Measurements from ENCODE around the gene EXOC1.

DNA sequence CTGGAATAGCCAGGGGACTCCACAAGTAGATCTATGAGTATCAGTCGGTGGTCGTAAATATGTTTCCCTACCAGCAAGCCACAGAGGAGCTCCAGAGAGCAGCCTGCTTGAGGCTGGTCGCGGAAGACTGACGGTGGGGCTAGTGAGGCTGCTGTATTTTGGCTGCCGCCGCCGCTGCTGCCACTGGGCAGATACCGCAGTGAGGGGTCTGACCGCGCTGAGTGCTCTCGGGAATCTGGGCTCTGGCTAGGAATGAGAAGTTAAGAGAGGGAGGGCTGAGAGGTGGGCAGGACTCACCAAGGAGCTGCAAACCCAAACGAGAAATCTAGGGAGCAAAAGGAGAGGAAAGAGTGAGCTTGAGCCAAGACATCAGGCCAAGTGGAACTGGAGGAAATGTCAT lies 33.8 kb upstream of the EXOC1 start, which contains the start of gene EXOC1L:
- TF ChIP-seq, protein P1, sequence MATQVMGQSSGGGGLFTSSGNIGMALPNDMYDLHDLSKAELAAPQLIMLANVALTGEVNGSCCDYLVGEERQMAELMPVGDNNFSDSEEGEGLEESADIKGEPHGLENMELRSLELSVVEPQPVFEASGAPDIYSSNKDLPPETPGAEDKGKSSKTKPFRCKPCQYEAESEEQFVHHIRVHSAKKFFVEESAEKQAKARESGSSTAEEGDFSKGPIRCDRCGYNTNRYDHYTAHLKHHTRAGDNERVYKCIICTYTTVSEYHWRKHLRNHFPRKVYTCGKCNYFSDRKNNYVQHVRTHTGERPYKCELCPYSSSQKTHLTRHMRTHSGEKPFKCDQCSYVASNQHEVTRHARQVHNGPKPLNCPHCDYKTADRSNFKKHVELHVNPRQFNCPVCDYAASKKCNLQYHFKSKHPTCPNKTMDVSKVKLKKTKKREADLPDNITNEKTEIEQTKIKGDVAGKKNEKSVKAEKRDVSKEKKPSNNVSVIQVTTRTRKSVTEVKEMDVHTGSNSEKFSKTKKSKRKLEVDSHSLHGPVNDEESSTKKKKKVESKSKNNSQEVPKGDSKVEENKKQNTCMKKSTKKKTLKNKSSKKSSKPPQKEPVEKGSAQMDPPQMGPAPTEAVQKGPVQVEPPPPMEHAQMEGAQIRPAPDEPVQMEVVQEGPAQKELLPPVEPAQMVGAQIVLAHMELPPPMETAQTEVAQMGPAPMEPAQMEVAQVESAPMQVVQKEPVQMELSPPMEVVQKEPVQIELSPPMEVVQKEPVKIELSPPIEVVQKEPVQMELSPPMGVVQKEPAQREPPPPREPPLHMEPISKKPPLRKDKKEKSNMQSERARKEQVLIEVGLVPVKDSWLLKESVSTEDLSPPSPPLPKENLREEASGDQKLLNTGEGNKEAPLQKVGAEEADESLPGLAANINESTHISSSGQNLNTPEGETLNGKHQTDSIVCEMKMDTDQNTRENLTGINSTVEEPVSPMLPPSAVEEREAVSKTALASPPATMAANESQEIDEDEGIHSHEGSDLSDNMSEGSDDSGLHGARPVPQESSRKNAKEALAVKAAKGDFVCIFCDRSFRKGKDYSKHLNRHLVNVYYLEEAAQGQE (IDR thresholded peaks at IDR 0.05; ENCODE audit: low read depth), result no peak
- TF ChIP-seq CEBPB (IDR thresholded peaks at IDR 0.05) (no peak), TEAD4 (IDR thresholded peaks at IDR 0.05) (no peak), TCF12 (IDR thresholded peaks at IDR 0.05; ENCODE audit: low read depth) (no peak), NFIC (IDR thresholded peaks at IDR 0.05) (no peak), YY1 (IDR thresholded peaks at IDR 0.05; ENCODE audit: low read depth) (no peak)
